ENCODE results near the gene ADAM12.

ADAM12 gene

DNA sequence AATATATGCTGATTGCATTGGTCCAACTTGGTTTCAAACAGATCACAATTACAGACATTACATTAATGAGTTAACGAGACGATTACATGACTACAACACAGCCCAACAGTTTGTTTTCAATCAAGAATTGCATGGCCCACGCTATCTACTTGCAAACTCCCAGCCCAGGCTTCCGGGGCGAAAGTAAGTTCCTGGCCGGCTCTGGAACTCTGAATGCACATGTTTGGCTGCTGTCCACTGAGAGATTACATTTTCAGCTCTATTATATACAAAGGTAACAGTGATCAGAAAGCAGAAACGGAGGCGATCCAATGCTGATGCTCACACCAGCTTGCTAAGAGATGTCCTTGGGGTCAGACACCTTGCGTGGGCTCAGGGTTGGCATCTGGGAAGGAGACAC, 285.6 kb downstream of the ADAM12 start:
- DNase-seq = no peak

DNA sequence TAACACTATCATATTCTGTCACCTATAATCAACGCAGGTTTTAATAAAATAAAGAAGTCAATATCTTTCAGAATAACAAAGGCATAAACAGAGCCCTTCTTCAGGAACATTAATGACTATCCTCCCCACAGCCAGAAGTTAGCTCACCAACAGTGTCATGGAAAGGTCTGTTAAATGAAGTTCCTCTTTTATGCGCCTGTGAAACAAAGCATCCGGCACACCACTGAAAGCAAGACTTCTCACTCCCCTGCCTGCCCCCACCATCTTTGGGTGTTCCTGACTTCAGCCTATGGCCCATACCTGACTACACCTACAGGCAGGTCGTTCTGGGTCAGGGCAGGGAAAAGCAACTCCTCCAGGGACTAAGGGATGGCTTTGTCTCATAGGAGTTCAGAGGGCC, 286.5 kb downstream of the ADAM12 start:
- DNase-seq = no peak

DNA sequence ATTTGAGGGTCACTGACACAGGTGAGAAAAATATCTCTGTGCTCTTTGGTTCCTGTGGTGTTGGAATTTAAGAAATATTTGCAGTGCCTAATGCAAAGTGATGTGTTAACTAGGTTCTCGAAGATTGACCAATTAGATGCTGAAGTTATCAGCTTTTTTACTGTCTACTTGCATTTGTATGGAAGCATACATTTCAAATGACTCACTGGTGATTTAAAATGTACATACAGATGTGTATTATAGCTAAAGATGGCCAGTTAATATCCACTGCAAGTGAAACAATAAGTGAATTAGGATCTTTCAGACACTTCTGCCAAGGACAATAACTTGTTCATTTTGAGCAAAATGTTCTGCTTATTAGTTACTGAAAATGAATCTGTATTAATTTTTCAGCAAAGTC, 287.0 kb downstream of the ADAM12 start:
- DNase-seq = no peak

DNA sequence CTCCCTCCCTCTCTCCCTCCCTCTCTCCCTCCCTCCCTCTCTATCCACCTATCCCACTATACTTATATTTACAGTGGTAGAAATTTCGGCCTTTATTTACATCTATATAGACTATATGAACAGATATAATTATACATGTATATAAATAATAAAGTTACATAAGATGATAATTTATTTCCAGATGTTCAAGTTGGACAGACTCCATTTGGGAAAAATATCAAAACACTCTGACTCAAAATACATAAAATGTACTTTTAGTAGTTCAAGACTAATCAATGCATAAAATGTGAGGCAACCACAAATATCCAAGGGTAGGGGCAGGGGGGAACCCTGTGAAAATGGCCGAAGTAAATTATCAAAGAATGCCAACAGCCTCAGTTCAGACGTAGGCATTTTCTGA, 288.9 kb downstream of the ADAM12 start:
- no peak for DNase-seq

DNA sequence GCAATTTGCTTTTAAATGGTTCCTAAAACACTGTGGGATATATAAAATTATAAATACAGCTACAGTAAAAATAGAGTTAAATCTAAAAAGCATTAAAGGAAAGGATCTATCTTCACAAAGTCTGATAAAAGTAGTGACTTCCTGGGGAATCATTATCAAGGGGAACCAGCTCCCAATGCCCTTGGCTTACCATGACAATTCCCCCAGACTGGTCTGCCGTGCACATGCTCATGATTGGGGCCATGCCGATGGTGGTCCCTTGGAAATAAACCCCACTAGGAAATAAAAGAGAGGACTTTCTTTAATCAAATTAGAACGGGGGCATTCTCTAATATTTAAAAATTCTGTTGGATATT, 290.1 kb downstream of the ADAM12 start:
- no peak for DNase-seq

DNA sequence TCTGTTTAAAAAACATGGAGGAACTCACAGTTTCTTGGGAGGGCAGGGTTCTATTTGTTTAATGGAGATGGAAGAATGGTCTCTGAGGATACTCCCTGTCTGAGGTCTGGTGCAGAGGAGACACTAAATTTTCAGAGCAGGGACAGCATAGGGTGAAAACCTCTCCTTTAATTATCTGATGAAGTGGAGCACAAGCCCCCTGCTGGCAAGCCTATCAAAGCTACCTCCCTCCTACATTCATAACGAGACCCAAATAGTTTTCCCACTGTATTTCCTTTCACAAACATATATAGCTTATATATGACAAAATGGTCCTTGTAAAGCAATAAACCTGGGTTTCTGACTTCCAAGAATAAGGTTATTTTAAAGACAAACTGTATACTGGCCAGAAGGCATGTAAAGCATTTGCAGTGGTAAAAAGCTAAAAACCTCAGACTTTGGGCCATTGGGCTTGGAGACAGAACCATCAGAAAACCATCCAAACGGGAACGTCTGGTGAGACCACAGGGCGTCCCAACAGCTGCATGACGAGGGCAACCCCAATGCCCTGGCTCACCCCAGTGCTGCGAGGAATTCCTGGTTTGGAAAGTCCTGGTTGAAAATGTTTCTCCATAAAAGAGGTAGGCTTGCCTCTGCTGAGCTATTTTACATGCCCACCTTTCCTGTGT, 290.6 kb downstream of the ADAM12 start:
- DNase-seq = no peak

DNA sequence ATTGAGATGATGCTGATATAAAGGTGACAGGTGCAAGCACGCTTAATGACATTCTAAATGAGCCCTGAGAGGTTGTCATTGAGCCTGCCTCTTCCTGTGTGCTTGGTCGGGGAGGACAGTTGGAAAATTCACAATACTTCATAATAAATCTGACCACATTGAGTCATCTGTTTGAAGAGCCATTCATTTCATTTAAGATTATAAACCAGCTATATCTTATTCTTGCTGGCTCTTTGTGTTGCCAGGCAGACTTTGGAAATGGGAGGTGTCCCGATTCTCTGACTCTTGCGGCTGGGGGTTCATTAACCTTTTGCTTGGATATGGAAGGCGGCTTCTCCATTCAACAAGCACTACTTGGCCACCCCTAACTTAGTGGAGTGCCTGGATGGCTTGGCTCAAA, 293.7 kb downstream of the ADAM12 start:
- peak; percentile 76 for DNase-seq

DNA sequence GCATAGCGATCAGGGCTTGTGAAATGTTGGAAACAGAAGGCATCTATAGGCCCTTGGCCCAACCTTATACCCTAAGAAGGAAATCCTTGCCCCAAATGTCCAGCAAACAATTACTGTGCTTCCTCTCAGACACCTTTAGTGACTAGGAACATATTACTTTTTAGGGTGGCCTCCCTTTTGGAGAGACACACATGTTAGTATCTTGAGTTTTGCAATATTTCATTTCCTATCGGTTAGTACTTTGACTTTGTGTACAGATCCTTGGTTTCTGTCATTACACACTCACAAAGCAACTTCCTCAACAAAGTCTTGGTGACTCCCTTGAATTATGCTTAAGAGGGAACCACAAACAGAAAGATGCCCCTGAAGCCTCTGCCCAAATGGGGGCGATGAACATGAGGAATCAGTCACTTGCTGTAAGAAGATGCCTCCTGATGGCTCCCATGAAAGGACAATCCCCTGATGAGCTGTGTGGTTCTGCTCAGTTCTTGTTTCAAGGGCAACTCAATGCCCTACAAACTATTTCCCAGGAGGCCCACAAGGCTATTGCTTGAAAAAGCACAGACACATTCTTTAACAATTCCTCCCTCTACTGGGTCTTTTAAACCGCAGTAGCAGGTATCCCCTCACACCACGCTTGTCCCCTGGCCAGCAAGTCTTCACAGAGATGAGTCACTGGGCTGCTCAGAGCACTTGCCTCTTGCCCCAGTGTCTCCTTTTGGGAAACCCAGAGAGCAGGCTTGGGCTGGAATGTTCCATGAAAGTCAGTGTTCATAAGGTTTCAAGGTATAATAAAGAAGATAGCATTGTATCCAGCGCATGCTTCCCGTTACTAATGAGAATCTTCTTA, 295.7 kb downstream of the ADAM12 start:
- no peak for DNase-seq

DNA sequence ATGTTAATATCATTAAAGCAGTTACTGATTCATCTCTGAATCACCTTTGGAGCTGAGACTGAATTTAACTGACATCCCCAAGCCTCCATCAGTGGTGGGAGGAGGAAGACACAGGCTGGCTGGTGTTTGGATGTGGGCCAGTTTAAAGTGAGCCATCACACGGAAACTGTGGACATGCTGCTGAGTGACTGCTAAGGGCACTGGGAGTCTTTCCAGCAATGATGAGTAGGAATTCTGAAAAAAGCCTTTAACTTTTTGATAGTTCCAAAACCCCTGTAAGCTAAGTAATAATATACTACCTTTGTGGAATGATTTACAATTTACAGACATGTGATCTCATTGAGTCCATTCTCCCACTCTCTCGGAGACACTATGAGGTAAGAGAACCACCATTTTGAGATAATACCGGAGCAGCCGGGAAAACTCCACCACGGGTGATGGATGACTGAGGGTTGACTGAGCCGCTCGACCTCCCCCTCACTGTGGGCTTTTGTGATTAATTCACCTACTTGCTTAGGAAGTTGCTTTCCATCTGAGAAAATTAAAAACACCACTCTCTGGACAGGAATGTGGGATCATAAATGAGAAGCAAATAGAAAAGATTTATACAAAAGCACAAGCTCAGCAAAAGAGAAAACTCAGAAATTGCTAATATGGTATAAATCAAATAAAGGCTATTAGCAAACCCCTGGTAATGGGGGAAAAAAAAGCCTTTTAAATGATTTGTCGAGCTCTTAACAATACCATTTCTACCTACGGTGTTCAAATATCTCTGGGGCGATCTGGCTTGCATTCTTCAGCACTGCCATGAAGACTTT, 297.2 kb downstream of the ADAM12 start:
- DNase-seq = no peak

DNA sequence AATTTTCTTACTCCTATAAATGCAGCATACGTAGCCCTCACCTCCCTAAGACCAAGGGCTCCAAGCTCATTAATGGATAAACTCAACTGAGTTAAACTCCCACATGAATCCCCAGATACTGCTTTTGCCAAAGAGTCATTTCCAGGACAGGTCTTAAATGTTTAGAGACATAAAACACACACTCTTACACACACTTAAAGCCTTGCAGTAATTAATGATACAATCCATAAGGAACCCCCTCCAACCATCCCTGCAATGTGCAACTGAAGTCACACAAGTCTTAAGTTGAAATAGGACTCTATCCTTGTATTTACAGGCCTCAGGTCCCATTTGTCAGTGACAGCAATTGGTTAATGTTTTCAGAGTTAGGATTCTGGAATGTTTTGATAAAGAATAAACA, 297.8 kb downstream of the ADAM12 start:
- no peak for DNase-seq

DNA sequence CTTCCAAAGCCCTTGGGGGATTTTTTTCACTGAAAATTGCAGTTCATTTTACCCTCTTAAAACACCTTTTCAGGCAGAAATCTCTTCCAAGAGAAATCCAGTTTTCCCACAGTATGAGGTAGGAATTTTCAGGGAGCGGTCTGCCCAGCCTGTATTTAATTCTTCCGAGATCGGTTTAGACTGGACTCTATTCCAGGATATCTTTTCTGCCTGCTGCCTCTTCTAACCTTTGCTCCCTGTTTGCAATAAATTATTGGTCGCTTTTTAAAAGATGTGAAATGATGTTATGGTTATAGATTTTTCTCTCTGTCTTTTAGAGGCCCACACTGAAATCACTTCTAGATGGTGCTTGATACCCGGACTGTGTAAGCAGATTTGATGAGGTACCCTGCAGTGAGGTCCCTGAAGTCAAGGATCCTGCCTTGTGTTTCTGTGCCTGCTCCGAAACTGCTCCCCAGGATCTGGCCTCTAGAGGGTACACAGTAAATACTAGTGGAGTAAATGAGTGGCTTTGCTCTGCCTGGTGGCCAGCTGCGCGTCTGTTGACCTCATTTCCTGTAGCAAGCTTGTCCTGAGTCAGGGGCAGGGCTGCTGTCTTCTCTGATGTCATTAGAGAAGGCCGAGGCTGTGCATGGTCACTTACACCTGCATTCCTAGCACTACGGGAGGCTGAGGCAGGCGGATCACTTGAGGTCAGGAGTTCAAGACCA, 300.3 kb downstream of the ADAM12 start:
- DNase-seq = peak; percentile 31

DNA sequence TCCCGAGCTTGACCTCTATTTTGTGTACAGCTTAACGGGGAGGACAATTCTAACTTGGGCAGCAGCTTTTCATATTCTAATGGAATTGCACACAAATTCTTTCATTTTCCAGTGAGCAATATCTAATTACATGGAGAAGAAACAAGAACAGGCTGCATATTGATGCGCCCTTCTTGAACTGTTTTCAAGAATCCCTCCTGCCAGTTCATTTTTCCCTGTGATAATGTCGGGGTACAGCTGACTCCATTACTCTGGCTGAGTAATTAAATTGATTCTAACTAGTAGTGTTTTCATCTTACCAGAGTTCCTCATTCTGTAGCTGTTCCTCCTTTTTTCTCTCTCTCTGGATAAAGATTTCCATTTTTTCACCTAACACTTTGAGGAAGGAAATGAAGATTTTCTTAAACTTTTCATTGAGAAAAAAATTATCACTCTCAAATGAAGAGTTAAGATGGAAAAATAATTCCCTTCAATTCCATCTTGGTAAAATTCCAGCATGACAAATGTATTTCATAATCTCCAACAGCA, 301.1 kb downstream of the ADAM12 start:
- DNase-seq = no peak

DNA sequence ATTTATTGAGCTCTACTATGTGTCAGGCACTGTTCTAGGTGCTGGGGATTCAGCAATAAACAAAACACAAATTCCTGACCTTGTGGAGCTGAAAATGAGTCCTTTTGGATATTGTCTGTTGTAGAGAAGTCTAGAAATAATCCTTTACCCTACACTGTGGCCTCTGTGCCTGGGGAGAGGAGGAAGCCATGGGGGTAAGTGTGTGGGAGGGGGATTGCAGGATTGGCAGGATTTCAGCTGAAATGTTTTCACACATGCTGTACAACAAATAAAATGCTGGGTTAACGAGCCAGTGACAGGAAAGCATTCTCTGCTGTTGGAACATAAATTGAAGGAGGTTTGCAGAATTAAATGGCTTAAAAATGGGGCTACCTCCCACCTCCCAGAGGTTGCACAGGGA, 302.5 kb downstream of the ADAM12 start:
- DNase-seq = no peak

DNA sequence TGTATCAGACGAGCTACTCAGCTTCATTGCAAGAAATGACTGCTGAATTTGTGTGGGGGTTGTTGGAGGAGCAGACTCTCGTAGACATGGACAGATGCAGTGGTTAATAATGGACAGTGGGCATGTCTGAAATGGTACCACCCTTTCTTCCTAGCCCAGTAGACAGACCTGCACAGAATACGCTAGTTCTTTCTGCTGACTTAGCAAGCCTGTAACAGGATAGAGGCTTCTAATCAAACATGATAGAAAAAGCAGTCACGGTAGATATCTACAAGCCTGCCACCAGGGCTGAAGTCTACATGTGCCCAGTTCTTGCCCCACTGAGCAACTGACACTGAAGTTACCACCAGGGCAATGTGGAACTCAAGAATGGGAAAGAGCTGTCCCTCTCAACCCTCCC, 303.9 kb downstream of the ADAM12 start:
- no peak for DNase-seq

DNA sequence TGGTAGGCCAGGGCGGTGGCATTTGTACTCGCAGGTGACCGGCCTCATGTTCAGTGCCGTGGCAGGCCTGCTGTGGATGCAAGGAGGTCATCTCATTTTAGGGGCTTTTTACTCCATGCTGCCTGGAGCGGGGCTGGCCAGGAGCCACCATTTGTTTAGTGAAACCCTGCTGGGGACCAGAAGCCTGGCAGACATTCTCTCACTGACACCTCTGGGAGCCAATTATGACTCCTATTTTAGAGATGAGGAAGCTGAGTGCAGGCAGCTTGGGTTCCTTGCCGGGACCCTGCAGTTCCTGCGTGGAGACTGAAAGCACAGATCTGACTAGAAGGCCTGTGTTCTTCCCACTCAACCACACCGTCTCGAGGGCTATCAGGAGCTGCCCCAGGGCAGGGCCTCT, 305.3 kb downstream of the ADAM12 start:
- DNase-seq = no peak

DNA sequence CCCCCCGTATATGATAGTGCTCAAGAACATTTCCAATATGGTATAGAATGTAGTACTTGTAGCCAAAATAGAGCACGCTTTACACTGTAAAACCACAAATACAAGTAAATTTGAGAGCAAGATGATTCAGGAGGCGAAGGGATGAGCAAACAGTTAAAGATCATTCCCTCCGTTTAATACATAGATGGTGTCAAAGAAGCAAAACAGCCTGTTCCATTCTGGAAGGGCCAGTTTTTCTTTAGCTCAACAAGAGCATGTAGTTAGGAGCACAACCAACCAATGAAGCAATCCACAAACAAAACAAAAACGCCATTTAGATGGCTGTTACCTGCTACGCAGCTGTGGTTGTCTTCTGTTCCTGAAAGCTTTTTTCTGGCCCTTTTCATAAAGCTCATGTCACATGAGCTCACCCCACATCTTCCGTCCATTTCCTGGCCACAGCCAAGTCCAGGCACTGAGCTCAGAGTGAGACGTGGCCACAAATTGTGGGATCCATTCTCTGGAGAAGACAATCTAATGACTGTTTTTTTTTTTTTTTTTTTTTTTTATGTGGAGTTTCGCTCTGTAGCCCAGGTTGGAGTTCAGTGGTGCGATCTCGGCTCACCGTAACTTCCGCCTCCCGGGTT, 306.3 kb downstream of the ADAM12 start:
- DNase-seq = no peak

DNA sequence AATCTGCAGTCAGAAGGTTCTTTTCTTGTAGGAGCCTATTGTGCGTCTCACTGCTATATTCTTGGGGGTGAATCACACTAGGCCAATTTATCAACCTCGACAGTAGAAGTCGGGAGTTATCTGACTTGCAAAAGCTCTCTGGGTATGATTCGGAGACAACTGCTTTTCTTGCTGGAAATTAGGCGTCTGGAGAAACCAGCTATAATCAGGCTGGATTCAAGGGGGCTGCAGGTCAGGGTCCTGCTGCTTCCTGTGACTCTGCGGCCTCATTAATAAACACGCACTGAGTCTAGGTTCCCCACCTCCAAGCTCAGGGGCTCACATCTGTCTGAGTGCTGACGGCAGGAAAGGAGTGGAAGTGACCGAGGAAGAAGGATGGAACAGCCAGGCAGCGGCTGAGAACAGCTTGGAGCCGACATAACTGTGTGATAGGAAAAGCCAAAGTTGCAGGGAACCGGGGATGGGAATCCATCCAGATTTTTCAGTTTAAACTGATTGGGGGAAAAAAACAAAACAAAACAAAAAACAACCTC, 307.3 kb downstream of the ADAM12 start:
- DNase-seq = no peak

DNA sequence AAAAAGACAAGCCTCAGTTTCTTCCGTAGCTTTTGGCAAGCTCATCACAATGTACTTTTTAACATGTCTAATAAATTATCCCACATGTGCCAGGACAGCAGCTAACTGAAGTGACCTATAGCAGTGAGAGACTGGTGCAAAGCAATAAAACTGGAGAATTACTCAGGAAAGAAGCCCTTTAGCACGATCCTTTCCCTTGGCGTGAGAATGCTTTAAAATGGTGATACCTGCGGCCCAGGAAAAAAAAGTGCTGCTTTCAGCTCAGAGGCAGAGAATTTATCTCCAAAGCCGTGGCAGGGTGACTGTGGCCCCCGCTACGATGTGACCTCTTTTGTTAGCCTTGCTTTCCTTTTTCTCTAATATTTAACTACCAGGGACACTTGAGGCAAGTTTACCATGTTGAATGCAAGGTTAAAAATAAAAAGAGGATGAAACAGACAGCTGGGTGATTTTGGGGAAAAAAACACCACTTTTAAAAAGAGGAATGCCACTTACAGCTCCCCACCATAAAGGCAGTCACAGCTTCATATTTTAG, 307.9 kb downstream of the ADAM12 start:
- no peak for DNase-seq

DNA sequence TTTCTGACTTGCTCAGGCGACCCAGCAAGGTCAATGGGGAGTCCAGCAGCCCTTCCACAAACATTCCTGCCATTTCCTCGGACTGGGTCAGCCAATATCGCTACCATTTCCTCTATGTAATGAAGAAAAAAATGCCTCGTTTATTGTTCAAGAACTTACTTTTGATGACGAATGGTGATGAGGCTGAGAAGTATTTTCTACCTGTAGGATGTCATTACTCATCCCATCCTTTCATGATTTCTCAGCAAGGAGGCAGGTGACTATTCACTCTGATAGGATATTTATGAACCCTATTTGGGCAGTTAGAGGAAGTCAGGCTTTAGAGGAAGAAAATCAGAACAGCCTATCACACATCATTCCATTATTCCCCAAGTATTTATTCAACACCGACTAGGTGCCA, 313.3 kb downstream of the ADAM12 start:
- no peak for DNase-seq

DNA sequence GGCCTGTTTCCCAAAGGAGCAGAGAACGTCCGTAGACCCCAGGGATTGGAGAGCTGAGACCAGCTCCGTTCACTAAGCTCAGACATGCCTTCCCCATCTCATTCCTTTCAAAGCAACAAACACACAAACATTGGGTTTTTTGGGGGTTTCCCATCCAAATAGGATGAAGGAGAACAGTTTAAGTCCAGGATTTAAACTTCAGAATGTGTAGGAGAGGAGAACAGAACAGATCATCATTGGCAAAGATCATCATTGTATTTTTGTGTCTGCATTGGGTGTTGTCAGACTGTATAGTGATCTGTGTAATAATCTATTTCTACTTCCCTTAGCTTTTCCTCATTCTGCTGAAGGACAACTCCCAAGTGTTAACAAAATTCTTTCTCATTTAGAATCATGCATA, 314.0 kb downstream of the ADAM12 start:
- DNase-seq = no peak

DNA sequence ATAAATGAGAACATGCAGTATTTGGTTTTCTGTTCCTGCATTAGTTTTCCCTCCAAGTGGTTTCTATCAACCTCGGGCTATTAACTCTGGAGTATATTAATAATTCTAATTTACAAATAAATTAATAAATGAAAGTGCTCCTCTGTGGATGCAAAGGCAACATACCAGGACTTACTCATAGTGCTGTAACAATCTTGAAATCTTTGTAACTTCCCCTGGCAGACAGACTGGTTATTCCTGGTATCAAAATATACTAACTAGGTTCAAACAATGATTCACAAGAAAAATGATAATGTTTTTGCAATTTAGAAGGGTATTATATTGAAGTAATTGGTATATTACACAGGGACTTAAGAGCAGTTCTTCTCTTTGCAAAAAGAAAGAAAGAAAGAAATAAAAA, 314.7 kb downstream of the ADAM12 start:
- no peak for DNase-seq

DNA sequence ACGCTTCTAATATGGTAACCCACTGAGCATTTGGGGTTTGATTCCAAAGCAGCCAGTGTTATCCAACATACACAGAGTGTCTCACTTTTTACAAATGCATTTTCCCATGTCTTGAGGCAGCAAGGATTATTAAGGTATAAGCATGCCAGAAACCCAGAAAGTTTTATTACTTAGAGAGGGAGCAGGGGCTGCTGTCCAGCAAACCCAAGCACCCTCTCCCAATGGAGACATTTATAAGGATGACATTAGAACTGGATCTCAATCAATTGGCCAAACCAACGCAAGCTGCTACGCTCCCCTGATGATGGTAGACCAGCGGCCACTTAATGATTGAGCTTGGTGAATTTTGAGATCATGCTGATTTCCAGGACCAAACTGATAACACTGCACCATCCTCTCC, 315.7 kb downstream of the ADAM12 start:
- DNase-seq = no peak

Measured in NCI-H510A treated with DMSO at 0.1 percent for 48 hours (cell line).